Loucy (cell line): ENCODE results near the gene SPDYE2.
"Not testable (repeated sequence)": the region's sequence is repeated elsewhere in the genome, so short reads cannot be mapped to it uniquely, and the experiment has no call there.

Experiments used
- H2AFZ ChIP-seq: fragments of 200-600 bp; sonication (generic); 2 replicates; pipeline ENCODE4 v1.6.0; 2016; ENCODE audit warnings: antibody characterized with exemption, mild to moderate bottlenecking, low read length, moderate library complexity
- H3F3A ChIP-seq: fragments of 200-600 bp; 2 replicates; pipeline ENCODE4 v1.6.0; 2016; ENCODE audit warnings: antibody characterized with exemption, low read depth, mild to moderate bottlenecking
- H3K27me3 ChIP-seq: fragments of 200-600 bp; sonication (generic); 2 replicates; pipeline ENCODE4 v1.6.1; 2014; ENCODE audit warnings: low read length, mild to moderate bottlenecking; ENCODE audit not compliant: insufficient read depth, poor library complexity, severe bottlenecking
- H3K36me3 ChIP-seq: fragments of 200-600 bp; sonication (generic); 2 replicates; pipeline ENCODE4 v1.6.1; 2016; ENCODE audit warnings: low read length; ENCODE audit not compliant: insufficient read depth
- H3K4me1 ChIP-seq: fragments of 200-600 bp; sonication (generic); 2 replicates; pipeline ENCODE4 v1.5.1; 2014; ENCODE audit warnings: low read length, mild to moderate bottlenecking; ENCODE audit not compliant: insufficient read depth, poor library complexity, severe bottlenecking
- H3K4me2 ChIP-seq: fragments of 200-600 bp; sonication (generic); 2 replicates; pipeline ENCODE4 v1.6.0; 2014; ENCODE audit warnings: antibody characterized with exemption, low read length, low read depth, mild to moderate bottlenecking; ENCODE audit not compliant: poor library complexity, severe bottlenecking
- H3K4me3 ChIP-seq: fragments of 200-600 bp; sonication (generic); 2 replicates; pipeline ENCODE4 v1.5.1; 2014; ENCODE audit warnings: low read length, mild to moderate bottlenecking, mixed read lengths; ENCODE audit not compliant: poor library complexity, severe bottlenecking
- H3K79me2 ChIP-seq: fragments of 200-600 bp; sonication (generic); 2 replicates; pipeline ENCODE4 v1.6.1; 2014; ENCODE audit warnings: low read length; ENCODE audit not compliant: insufficient read depth
- H3K9ac ChIP-seq: fragments of 200-600 bp; sonication (generic); 2 replicates; pipeline ENCODE4 v1.6.0; 2014; ENCODE audit warnings: mild to moderate bottlenecking, low read depth, low read length, moderate library complexity; ENCODE audit not compliant: poor library complexity, severe bottlenecking
- H3K9me2 ChIP-seq: fragments of 200-600 bp; sonication (generic); replicated peaks from 2 replicates; pipeline ENCODE4 v1.6.1; 2016; ENCODE audit warnings: low read depth, low read length, mixed read lengths
- H3K9me3 ChIP-seq: fragments of 200-600 bp; sonication (generic); 2 replicates; pipeline ENCODE4 v1.6.1; 2014; ENCODE audit warnings: mild to moderate bottlenecking, antibody characterized with exemption, low read length, low read depth; ENCODE audit not compliant: insufficient read depth
- H4K20me1 ChIP-seq: fragments of 200-600 bp; sonication (generic); 2 replicates; pipeline ENCODE4 v1.6.0; 2014; ENCODE audit warnings: antibody characterized with exemption, low read length, mild to moderate bottlenecking; ENCODE audit not compliant: insufficient read depth, poor library complexity, severe bottlenecking

SPDYE2 gene

DNA sequence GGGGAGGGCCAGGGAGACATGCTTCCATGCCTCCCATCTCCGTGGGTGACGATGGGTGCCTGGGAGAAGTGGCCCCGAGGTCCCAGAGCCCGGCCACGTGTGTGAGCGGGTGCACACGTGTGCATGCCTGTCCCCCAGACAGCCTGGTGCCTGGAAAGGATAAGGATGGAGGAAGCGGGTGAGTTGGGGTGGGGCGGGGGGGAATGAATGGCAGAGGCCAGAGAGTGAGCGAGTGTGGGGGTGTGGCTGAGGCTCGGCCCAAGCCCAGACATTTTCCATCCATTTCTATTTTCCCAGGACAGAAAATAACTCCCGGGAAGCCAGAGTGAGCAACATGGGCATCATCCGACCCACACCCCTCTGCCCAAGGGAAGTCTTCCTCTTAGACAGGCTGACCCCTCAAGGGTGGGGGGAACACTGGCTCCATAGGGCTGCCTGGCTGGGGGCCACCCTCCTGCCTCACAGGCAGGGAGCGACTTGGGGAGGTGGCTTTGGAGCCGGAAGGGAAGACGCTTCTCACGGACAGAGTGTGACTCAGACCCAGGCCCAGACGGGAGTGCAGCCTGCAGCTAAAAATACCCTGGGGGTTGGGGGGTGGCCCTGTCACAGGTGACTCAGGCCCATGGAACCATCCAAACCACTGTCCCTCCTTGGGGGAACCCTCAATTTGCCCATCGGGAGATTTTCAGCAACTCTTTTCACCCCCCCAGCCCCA is 53.6 kb downstream of the SPDYE2 start:
- not testable (repeated sequence) for H3K9me2 ChIP-seq, H3K4me3 ChIP-seq, H4K20me1 ChIP-seq, H3K79me2 ChIP-seq, H3K4me2 ChIP-seq, H3K9ac ChIP-seq, H2AFZ ChIP-seq, H3K27me3 ChIP-seq, H3F3A ChIP-seq, H3K36me3 ChIP-seq, H3K9me3 ChIP-seq, H3K4me1 ChIP-seq

DNA sequence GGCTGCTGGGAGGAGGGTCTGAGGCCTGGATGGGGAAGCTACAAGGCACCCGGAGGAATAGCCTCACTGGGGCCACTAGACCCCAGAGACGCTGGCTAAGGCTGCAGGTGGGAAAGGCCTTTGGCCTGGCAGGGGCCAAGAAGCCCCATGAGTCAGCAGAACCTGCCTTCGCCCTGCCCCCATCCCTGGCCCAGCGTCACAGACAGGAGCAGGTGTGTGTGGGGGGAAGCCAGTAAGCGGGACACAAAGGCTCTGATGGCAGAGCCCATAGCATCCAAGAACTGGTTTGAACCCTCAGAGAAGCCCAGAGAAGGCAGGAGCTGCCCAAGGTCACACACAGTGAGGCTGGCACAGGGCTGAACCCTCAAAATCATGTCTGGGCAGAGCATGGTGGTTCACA is 55.8 kb downstream of the SPDYE2 start:
- H3K27me3 ChIP-seq, H3K36me3 ChIP-seq, H2AFZ ChIP-seq, H3K9me3 ChIP-seq, H3F3A ChIP-seq, H3K4me3 ChIP-seq, H3K9ac ChIP-seq, H3K9me2 ChIP-seq, H3K4me1 ChIP-seq, H3K4me2 ChIP-seq, H3K79me2 ChIP-seq, H4K20me1 ChIP-seq: not testable (repeated sequence)

DNA sequence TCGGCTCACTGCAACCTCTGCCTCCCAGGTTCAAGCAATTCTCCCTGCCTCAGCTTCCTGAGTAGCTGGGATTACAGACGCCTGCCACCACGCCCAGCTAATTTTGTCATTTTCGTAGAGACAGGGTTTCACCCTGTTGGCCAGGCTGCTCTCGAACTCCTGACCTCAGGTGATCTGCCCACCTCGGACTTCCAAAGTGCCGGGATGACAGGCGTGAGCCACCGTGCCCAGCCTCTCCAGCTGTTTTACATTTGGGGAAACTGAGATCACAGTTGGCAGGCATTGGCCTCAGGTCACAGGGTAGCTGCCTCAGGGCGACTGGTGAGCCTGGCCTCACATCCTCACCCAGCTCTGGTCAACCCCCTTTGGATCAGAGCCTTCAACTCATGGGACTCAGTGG is 58.7 kb downstream of the SPDYE2 start:
- H3K9ac ChIP-seq, H3K9me3 ChIP-seq, H3K27me3 ChIP-seq, H3K36me3 ChIP-seq, H2AFZ ChIP-seq, H3K9me2 ChIP-seq, H3K4me2 ChIP-seq, H3F3A ChIP-seq, H3K4me1 ChIP-seq, H4K20me1 ChIP-seq, H3K4me3 ChIP-seq, H3K79me2 ChIP-seq: not testable (repeated sequence)

DNA sequence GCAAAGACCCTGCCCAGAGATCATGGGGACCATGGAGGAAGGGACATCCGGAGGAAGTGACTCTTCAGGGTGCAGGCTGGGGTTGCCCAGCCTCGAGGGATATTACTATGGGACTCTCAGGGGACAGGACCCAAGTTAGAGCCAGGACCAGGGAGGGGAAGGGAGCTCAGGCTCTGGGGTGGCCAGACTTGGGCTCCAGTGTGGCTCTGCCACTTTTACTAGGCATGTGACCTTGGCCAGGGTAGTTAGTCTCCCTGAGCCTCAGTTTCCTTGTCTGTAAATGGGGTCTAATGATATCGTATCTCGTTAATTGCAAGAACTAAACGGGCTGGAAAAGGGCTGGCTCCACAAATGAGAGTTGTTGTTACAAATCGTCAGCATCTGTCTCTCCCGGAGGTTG is 59.4 kb downstream of the SPDYE2 start:
- not testable (repeated sequence) for H3F3A ChIP-seq, H3K9ac ChIP-seq, H3K9me2 ChIP-seq, H3K27me3 ChIP-seq, H3K79me2 ChIP-seq, H3K4me1 ChIP-seq, H3K4me2 ChIP-seq, H3K36me3 ChIP-seq, H3K9me3 ChIP-seq, H3K4me3 ChIP-seq, H2AFZ ChIP-seq, H4K20me1 ChIP-seq

DNA sequence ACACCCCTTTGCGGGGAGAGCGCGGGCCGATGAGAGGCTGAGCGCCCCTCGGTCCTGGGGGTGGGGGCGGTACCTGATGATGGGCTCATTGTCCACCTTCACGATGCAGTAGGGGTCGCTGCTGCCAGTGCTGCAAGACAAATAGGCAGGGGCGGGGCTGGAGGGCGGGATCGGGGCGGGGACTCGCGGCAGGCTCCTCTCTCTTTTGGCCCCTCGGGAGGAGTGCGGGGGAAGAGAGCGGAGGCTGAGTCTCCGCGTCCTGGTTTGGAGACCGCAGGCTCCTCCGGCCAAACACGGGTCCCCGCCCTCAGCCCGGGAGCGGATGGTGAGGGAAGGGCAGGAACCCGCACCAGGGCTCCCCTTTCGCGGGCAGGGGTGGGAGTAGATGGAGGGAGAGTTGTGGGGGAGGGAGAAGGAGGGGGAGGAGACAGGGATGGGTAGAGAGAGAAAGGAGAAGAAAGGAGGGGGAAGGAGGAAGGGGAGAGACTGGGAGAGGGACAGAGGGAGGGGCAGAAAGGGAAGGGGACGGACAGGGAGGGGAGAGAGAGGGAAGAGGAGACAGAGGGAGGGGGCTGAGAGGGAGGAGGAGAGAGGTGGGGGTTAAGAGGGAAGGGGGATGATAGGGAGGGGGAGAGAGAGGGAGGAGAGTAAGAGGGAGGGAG is 60.1 kb downstream of the SPDYE2 start:
- not testable (repeated sequence) for H3K9me2 ChIP-seq, H3K79me2 ChIP-seq, H4K20me1 ChIP-seq, H2AFZ ChIP-seq, H3F3A ChIP-seq, H3K4me2 ChIP-seq, H3K4me3 ChIP-seq, H3K9me3 ChIP-seq, H3K9ac ChIP-seq, H3K27me3 ChIP-seq, H3K4me1 ChIP-seq, H3K36me3 ChIP-seq

DNA sequence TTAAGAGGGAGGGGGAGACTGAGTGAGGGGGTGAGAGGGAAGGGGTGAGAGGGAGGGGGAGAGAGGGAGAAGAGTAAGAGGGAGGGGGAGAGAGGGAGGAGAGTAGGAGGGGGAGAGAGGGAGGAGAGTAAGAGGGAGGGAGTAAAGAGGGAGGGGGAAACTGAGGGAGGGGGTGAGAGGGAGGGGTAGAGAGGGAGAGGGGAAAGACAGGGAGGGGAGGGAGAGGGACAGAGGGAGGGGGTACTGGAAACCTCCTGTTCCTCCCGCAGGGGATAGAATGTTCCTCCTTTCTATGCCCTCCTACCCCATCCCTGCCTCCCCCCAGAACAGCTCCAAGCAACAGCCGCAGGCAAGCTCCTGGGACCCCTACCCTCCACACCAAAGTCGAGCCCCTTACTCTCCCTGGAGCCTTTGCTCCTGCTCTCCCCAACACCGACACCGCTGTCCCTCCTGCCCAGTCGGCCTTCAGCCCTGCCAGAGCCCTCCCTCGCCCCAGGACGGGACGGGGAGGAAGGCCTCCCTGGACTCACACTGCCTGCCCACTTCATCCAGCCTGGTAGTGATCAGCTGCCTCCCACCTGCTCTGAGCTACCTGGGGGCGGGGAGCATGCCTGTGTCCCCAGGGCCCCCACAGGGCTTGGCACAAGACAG is 60.8 kb downstream of the SPDYE2 start:
- Histone ChIP-seq H3K9ac (peak overlapping the region; percentile 20), H3K4me2 (peak overlapping the region; percentile 20)
- H3K9me2 ChIP-seq, H3K4me1 ChIP-seq, H4K20me1 ChIP-seq, H3F3A ChIP-seq, H3K9me3 ChIP-seq, H2AFZ ChIP-seq, H3K79me2 ChIP-seq, H3K27me3 ChIP-seq, H3K4me3 ChIP-seq, H3K36me3 ChIP-seq: not testable (repeated sequence)
